ENCODE data around the gene MTO1. TPM values are rescaled to one million over a fixed set of nuclear protein-coding genes. Genes with fewer than 3 reads are reported as not detected.

Gene MTO1
- polyA plus RNA-seq, 3 donors: 8.0 to 22.8 (median 14.4) TPM

DNA sequence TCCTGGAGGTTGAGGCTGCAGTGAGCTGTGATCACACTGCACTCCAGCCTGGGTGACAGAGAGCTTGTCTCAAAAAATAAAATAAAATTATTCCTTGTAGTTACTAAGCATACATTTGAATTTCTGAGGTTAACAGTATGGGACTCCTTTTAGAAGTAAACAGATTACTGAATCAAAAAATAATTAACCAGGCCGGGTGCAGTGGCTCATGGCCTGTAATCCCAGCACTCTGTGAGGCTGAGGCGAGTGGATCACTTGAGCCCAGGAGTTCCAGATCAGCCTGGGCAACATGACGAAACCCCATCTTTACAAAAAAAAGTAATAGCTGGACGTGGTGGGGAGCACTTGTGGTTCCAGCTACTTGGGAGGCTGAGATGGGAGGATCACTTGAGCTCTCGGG lies 81.4 kb downstream of the MTO1 start:
- H3K4me1 Mint-ChIP-seq: peaks cover 11% of the 10 kb centered on the region
- Histone ChIP-seq H3K79me2 (ENCODE audit: insufficient read depth, low read length) (no peaks in the 10 kb centered on the region), H3K27me3 (ENCODE audit: control insufficient read depth in 2 of 2, insufficient read depth in 2 of 2, low read length in 2 of 2) (no peaks in the 10 kb centered on the region), H3K9me3 (replicated peaks in 1 of 2; ENCODE audit: control insufficient read depth in 1 of 2, insufficient read depth in 1 of 2, low read length in 2 of 2) (no peaks in the 10 kb centered on the region), H3K9ac (ENCODE audit: insufficient read depth, low read length, poor library complexity, severe bottlenecking) (no peak overlapping the region), H3K4me3 (replicated peaks in 1 of 3; ENCODE audit: low read depth in 2 of 3, low read length in 3 of 3) (no peak overlapping the region), H3K4me1 (ENCODE audit: control insufficient read depth in 1 of 2, insufficient read depth in 2 of 2, low read length in 2 of 2) (peaks cover 0 to 5% of the 10 kb centered on the region in 2 donors), H3K36me3 (replicated peaks in 1 of 2; ENCODE audit: control insufficient read depth in 1 of 2, insufficient read depth in 2 of 2, low read length in 2 of 2) (no peaks in the 10 kb centered on the region), H3K27ac (ENCODE audit: low read depth in 1 of 2, low read length in 2 of 2) (no peak overlapping the region), H4K20me1 (ENCODE audit: insufficient read depth, low read length) (no peaks in the 10 kb centered on the region), H3K4me2 (replicated peaks; ENCODE audit: extremely low read depth, low read length, poor library complexity, severe bottlenecking) (no peak overlapping the region), H2AFZ (ENCODE audit: insufficient read depth, low read depth, low read length, poor library complexity, severe bottlenecking) (no peak overlapping the region)
- no peak for DNase-seq
- no peaks in the 10 kb centered on the region for H3K36me3 Mint-ChIP-seq
- H3K27me3 Mint-ChIP-seq (ENCODE audit: low read depth in 3 of 3): peaks cover 0 to 1% (median 0%) of the 10 kb centered on the region in 3 donors
- H3K4me3 Mint-ChIP-seq: no peak overlapping the region
- TF ChIP-seq, protein P1, sequence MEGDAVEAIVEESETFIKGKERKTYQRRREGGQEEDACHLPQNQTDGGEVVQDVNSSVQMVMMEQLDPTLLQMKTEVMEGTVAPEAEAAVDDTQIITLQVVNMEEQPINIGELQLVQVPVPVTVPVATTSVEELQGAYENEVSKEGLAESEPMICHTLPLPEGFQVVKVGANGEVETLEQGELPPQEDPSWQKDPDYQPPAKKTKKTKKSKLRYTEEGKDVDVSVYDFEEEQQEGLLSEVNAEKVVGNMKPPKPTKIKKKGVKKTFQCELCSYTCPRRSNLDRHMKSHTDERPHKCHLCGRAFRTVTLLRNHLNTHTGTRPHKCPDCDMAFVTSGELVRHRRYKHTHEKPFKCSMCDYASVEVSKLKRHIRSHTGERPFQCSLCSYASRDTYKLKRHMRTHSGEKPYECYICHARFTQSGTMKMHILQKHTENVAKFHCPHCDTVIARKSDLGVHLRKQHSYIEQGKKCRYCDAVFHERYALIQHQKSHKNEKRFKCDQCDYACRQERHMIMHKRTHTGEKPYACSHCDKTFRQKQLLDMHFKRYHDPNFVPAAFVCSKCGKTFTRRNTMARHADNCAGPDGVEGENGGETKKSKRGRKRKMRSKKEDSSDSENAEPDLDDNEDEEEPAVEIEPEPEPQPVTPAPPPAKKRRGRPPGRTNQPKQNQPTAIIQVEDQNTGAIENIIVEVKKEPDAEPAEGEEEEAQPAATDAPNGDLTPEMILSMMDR (IDR thresholded peaks at IDR 0.05): no peak
- no peaks in the 10 kb centered on the region for H3K9me3 Mint-ChIP-seq
- intact Hi-C loops (cut with micrococcal nuclease): no loop called here
- no CpG with 5 or more reads among the region's 5 CpGs for WGBS (ENCODE audit: insufficient coverage)
- H3K27ac Mint-ChIP-seq: no peak overlapping the region

DNA sequence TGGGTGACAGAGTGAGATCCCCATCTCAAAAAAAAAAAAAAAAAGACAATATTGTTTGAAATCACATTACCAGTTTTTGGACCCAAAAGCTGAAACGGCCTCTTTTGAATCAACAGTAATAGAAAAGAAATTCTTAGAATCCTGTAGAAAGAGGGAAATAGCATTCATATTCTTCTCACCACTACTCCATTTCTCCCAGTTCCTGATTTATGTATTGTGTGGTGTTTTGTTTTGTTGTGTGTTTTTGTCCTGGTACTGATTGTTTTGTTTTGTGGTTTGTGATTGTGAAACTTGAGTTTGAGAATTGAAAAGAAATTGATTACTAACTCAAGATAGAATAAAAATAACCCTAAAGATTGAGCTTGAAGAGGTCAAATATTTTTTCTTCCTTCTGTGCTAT lies 85.5 kb downstream of the MTO1 start:
- no peaks in the 10 kb centered on the region for H3K9me3 Mint-ChIP-seq
- Histone ChIP-seq H3K4me2 (replicated peaks; ENCODE audit: extremely low read depth, low read length, poor library complexity, severe bottlenecking) (no peak overlapping the region), H2AFZ (ENCODE audit: insufficient read depth, low read depth, low read length, poor library complexity, severe bottlenecking) (no peak overlapping the region), H4K20me1 (ENCODE audit: insufficient read depth, low read length) (no peaks in the 10 kb centered on the region), H3K4me3 (replicated peaks in 1 of 3; ENCODE audit: low read depth in 2 of 3, low read length in 3 of 3) (no peak overlapping the region), H3K9ac (ENCODE audit: insufficient read depth, low read length, poor library complexity, severe bottlenecking) (no peak overlapping the region), H3K27ac (ENCODE audit: low read depth in 1 of 2, low read length in 2 of 2) (no peak overlapping the region), H3K36me3 (replicated peaks in 1 of 2; ENCODE audit: control insufficient read depth in 1 of 2, insufficient read depth in 2 of 2, low read length in 2 of 2) (no peaks in the 10 kb centered on the region), H3K4me1 (ENCODE audit: control insufficient read depth in 1 of 2, insufficient read depth in 2 of 2, low read length in 2 of 2) (peaks cover 0 to 5% of the 10 kb centered on the region in 2 donors), H3K27me3 (ENCODE audit: control insufficient read depth in 2 of 2, insufficient read depth in 2 of 2, low read length in 2 of 2) (no peaks in the 10 kb centered on the region), H3K9me3 (replicated peaks in 1 of 2; ENCODE audit: control insufficient read depth in 1 of 2, insufficient read depth in 1 of 2, low read length in 2 of 2) (no peaks in the 10 kb centered on the region), H3K79me2 (ENCODE audit: insufficient read depth, low read length) (no peaks in the 10 kb centered on the region)
- no CpG with 5 or more reads among the region's 1 CpG for WGBS (ENCODE audit: insufficient coverage)
- TF ChIP-seq, protein P1 (IDR thresholded peaks at IDR 0.05): no peak
- peaks cover 0 to 1% (median 0%) of the 10 kb centered on the region in 3 donors for H3K27me3 Mint-ChIP-seq (ENCODE audit: low read depth in 3 of 3)
- intact Hi-C loops (cut with micrococcal nuclease): no loop called here
- no peak overlapping the region for H3K4me3 Mint-ChIP-seq
- H3K4me1 Mint-ChIP-seq: peaks cover 11% of the 10 kb centered on the region
- H3K36me3 Mint-ChIP-seq: no peaks in the 10 kb centered on the region
- no peak for DNase-seq
- no peak overlapping the region for H3K27ac Mint-ChIP-seq
